T-helper 9 cell (primary cell): ENCODE results near the gene AKNAD1.
"Not testable (repeated sequence)": the region's sequence is repeated elsewhere in the genome, so short reads cannot be mapped to it uniquely, and the experiment has no call there.

Source experiments
- DNase-seq: peaks from one replicate; pipeline ENCODE4 v3.0.0-alpha.2; 2020
- total RNA-seq, 2 donors: gene quantifications; one replicate each; lab custom pipeline; 2026; lab: John Stamatoyannopoulos, UW

Gene AKNAD1
- 0 reads per million in 2 donors for total RNA-seq

- no peak for DNase-seq
These were observed at the start of gene AKNAD1 for GRCh38 chr1:108856994-108857393. Gene AKNAD1 (minus strand): TSS chr1:108857094. CDS start chr1:108852664, 4,430 bp downstream.

GRCh38 chr1:108901106-108901505, 44.2 kb upstream of the AKNAD1 start:
- DNase-seq: no peak

- no peak for DNase-seq
These were observed 41.2 kb upstream of the AKNAD1 start for GRCh38 chr1:108897865-108898720.

GRCh38 chr1:108896146-108897145, 39.6 kb upstream of the AKNAD1 start:
- DNase-seq: no peak

- DNase-seq: no peak
These were observed 36.2 kb upstream of the AKNAD1 start for GRCh38 chr1:108893141-108893530.

- DNase-seq: no peak
These were observed 35.7 kb upstream of the AKNAD1 start for GRCh38 chr1:108892356-108893140.

GRCh38 chr1:108889706-108890384, 33.0 kb upstream of the AKNAD1 start:
- DNase-seq: no peak

GRCh38 chr1:108889006-108889645, 32.2 kb upstream of the AKNAD1 start:
- DNase-seq: not testable (repeated sequence)

GRCh38 chr1:108886292-108886691, 29.4 kb upstream of the AKNAD1 start:
- DNase-seq: no peak

GRCh38 chr1:108884968-108885367, 28.1 kb upstream of the AKNAD1 start:
- no peak for DNase-seq

- DNase-seq: no peak
These were observed 25.9 kb upstream of the AKNAD1 start for GRCh38 chr1:108882837-108883236.

GRCh38 chr1:108881369-108881768, 24.5 kb upstream of the AKNAD1 start:
- DNase-seq: no peak

- no peak for DNase-seq
These were observed 24.0 kb upstream of the AKNAD1 start for GRCh38 chr1:108880850-108881249.

- no peak for DNase-seq
These were observed 21.8 kb upstream of the AKNAD1 start for GRCh38 chr1:108878678-108879077.

GRCh38 chr1:108878160-108878469, 21.2 kb upstream of the AKNAD1 start:
- no peak for DNase-seq

GRCh38 chr1:108877348-108878159, 20.7 kb upstream of the AKNAD1 start:
- no peak for DNase-seq

- DNase-seq: no peak
These were observed 14.3 kb upstream of the AKNAD1 start for GRCh38 chr1:108871050-108871724.

GRCh38 chr1:108865316-108865910, 8.5 kb upstream of the AKNAD1 start:
- no peak for DNase-seq

GRCh38 chr1:108863984-108864383, 7.1 kb upstream of the AKNAD1 start:
- no peak for DNase-seq
